ENCODE results near the gene DDX39B.

- TF ChIP-seq CTCF (IDR thresholded peaks at IDR 0.05) (no peak), EP300 (IDR thresholded peaks at IDR 0.05) (no peak), POLR2AphosphoS5 (IDR thresholded peaks at IDR 0.05) (no peak), POLR2A (IDR thresholded peaks at IDR 0.05) (no peak)
These were observed 47.3 kb upstream of the DDX39B start for GRCh38 chr6:31588871-31589650.
